ENCODE measurements around the gene TARBP1. TPM values are rescaled to one million over a fixed set of nuclear protein-coding genes. Genes with fewer than 3 reads are reported as not detected.

TARBP1 gene
- total and polyA plus RNA-seq, 3 experiments from 2014 or later, result 15.0 to 36.4 (median 34.8) TPM

DNA sequence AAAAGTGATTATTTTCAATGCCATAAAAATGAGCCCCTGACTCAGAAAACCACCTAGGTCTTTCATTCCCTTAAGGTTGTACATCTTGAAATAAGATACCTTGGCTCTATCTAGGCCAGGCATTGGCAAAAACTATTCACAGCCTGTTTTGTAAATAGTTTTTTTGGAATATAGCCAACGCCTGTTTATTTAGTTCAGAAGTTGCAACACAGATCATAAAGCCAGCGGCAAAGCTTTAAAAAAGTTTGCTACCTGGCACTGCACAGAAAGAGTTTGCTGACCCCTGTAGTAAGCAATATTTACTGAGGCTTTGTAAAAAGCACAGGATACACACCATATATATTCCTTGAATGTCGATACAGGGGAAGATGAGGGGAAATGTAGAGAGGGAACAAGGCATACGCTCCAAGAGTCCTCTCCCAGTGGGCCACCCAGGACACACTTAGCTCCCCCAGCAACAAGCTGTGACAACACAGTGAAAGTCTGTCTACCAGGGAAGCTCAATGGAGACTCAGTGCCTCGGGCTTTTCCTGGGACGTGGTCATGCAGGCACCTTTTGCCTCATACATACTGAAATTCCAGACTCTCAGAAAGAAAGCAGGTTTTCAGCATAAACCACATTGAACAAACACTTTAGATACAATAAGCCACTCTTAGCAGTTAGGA is 20.5 kb downstream of the TARBP1 start:
- no peaks in the 10 kb centered on the region for H3K4me1 Mint-ChIP-seq
- no peak for DNase-seq
- Histone ChIP-seq H3K4me1 (ENCODE audit: insufficient read depth, low read length) (no peaks in the 10 kb centered on the region), H3K4me3 (ENCODE audit: low read length) (no peak overlapping the region), H3K36me3 (ENCODE audit: insufficient read depth, low read length) (no peaks in the 10 kb centered on the region), H3K27ac (ENCODE audit: low read depth, low read length) (no peak overlapping the region), H3K27me3 (ENCODE audit: insufficient read depth, low read length, poor library complexity, severe bottlenecking) (no peaks in the 10 kb centered on the region), H3K9me3 (ENCODE audit: low read length) (no peaks in the 10 kb centered on the region)
- ChIA-PET POLR2A (no interaction called here), CTCF (no interaction called here)
- H3K27ac Mint-ChIP-seq, result peak overlapping the region in 1 of 8 donors; percentile 61
- H3K4me3 Mint-ChIP-seq, result no peak overlapping the region
- no peaks in the 10 kb centered on the region for H3K9me3 Mint-ChIP-seq
- H3K27me3 Mint-ChIP-seq, result no peaks in the 10 kb centered on the region
- H3K36me3 Mint-ChIP-seq, result peaks cover 13 to 65% (median 20%) of the 10 kb centered on the region in 3 donors

DNA sequence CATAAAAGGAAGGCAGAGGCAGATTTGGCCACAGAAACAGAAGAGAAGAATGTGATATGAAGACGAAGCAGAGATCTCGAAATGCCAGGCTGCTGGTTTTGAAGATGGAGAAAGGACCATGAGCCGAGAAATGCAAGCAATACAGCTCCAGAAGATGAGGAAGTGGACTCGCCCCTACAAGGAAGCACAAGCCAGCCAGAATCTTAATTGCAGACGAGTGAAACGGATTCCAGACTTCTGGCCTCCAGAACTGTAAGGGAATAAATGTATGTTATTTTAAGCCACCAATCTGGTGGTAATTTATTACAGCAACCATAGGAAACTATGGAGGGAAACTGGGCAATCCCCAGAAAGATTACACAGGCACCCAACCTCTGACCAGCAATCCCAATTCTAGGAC is 24.1 kb downstream of the TARBP1 start:
- POLR2A ChIA-PET, result no interaction called here
- no peak overlapping the region for H3K4me3 Mint-ChIP-seq
- CTCF ChIA-PET, result no interaction called here

DNA sequence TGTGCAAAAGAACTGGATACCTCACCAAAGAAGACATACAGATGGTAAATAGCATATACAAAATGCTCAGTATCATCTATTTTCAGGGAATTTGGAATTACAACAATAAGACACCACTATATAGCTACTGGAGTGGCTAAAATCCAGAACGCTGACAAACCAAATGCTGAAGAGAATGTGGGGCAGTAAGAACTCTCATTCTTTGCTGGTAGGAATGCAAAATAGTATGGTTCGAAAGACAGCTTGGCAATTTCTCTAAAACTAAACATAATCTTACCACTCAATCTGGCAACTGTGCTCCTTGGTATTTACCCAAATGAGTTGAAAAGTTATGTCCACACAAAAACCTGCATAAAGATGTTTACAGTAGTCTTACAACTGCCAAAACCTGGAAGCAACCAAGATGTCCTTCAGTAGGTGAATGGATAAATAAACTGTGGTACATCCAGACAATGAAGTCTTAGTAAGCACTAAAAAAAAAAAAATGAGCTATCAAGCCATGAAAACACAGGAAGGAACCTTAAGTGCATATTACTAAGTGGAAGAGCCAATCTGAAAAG is 26.5 kb downstream of the TARBP1 start:
- Mint-ChIP-seq H3K27me3 (no peaks in the 10 kb centered on the region), H3K9me3 (no peaks in the 10 kb centered on the region), H3K4me1 (peaks cover 0 to 3% (median 1%) of the 10 kb centered on the region in 3 donors), H3K36me3 (peaks cover 4 to 67% (median 29%) of the 10 kb centered on the region in 3 donors), H3K27ac (no peak overlapping the region), H3K4me3 (no peak overlapping the region)
- Histone ChIP-seq H3K4me1 (ENCODE audit: insufficient read depth, low read length) (no peaks in the 10 kb centered on the region), H3K9me3 (ENCODE audit: low read length) (no peaks in the 10 kb centered on the region), H3K27ac (ENCODE audit: low read depth, low read length) (no peak overlapping the region), H3K36me3 (ENCODE audit: insufficient read depth, low read length) (no peaks in the 10 kb centered on the region), H3K4me3 (ENCODE audit: low read length) (no peak overlapping the region), H3K27me3 (ENCODE audit: insufficient read depth, low read length, poor library complexity, severe bottlenecking) (no peaks in the 10 kb centered on the region)
- POLR2A ChIA-PET, result no interaction called here
- CTCF ChIA-PET, result no interaction called here
- no peak for DNase-seq

More for the DNA sequence above, 24.1 kb downstream of the TARBP1 start:
- H3K27ac ChIP-seq (ENCODE audit: low read depth, low read length), result no peak overlapping the region
- no peak for DNase-seq
- H3K27me3 Mint-ChIP-seq, result no peaks in the 10 kb centered on the region
- no peaks in the 10 kb centered on the region for H3K4me1 ChIP-seq (ENCODE audit: insufficient read depth, low read length)
- H3K27ac Mint-ChIP-seq, result peak overlapping the region in 2 of 8 donors; percentile 9 to 74
- H3K4me3 ChIP-seq (ENCODE audit: low read length), result no peak overlapping the region
- peaks cover 4 to 58% (median 18%) of the 10 kb centered on the region in 3 donors for H3K36me3 Mint-ChIP-seq
- H3K9me3 Mint-ChIP-seq, result no peaks in the 10 kb centered on the region
- H3K27me3 ChIP-seq (ENCODE audit: insufficient read depth, low read length, poor library complexity, severe bottlenecking), result no peaks in the 10 kb centered on the region
- H3K4me1 Mint-ChIP-seq, result peaks cover 0 to 3% (median 0%) of the 10 kb centered on the region in 3 donors
- no peaks in the 10 kb centered on the region for H3K9me3 ChIP-seq (ENCODE audit: low read length)
- no peaks in the 10 kb centered on the region for H3K36me3 ChIP-seq (ENCODE audit: insufficient read depth, low read length)

DNA sequence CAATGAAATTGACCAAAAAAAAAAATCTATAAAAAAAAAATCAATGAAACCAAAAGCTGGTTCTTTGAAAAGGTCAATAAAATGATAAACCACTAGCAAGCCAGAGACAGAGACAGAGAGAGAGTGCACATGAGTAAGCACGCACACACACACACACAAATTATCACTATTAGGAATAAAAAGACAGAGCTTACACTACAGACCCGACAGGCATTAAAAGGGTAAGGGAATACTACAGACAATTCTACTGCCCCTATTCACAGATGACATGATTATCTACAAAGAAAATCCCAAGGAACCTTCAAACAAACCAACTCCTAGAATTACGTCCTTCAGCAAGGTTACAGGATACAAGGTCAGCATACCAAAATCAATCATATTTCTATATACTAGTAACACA is 38.6 kb downstream of the TARBP1 start:
- Mint-ChIP-seq H3K9me3 (peaks cover 0 to 13% (median 6%) of the 10 kb centered on the region in 5 donors), H3K27me3 (no peaks in the 10 kb centered on the region), H3K4me3 (no peak overlapping the region), H3K4me1 (peaks cover 6 to 10% (median 7%) of the 10 kb centered on the region in 3 donors), H3K27ac (no peak overlapping the region), H3K36me3 (peaks cover 47 to 85% (median 48%) of the 10 kb centered on the region in 3 donors)
- DNase-seq, result no peak
- Histone ChIP-seq H3K4me1 (ENCODE audit: insufficient read depth, low read length) (no peaks in the 10 kb centered on the region), H3K9me3 (ENCODE audit: low read length) (no peaks in the 10 kb centered on the region), H3K27me3 (ENCODE audit: insufficient read depth, low read length, poor library complexity, severe bottlenecking) (no peaks in the 10 kb centered on the region), H3K4me3 (ENCODE audit: low read length) (no peak overlapping the region), H3K36me3 (ENCODE audit: insufficient read depth, low read length) (peaks cover 6% of the 10 kb centered on the region), H3K27ac (ENCODE audit: low read depth, low read length) (no peak overlapping the region)
- CTCF ChIA-PET, result no interaction called here
- POLR2A ChIA-PET, result interaction anchor here (0.7 kb wide), 1 partner anchor 75 kb away, joined by 3 read pairs; no protein-coding TSS in a partner anchor

DNA sequence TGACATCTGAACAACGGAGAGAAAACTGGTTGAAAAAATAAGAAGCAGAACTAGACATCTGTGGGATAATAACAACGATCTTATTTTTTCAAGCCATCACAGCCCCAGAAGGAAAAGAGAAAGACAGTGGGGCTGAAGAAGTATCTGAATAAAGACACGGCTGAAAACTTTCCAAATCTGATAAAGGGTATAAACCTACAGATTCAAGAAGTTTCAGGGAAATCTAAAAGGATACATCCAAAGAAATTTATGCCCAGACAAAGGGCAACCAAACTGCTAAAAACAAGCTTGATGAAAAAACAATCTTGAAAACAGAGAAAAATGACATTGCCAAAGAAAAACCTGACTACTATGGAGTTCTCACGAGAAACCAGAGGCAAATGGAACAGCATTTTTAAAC is 40.4 kb downstream of the TARBP1 start:
- Mint-ChIP-seq H3K27ac (no peak overlapping the region), H3K9me3 (peaks cover 0 to 13% (median 6%) of the 10 kb centered on the region in 5 donors), H3K4me1 (peaks cover 6 to 10% (median 7%) of the 10 kb centered on the region in 3 donors), H3K4me3 (no peak overlapping the region), H3K27me3 (no peaks in the 10 kb centered on the region), H3K36me3 (peaks cover 46 to 83% (median 47%) of the 10 kb centered on the region in 3 donors)
- peaks cover 3% of the 10 kb centered on the region for H3K36me3 ChIP-seq (ENCODE audit: insufficient read depth, low read length)
- H3K27me3 ChIP-seq (ENCODE audit: insufficient read depth, low read length, poor library complexity, severe bottlenecking), result no peaks in the 10 kb centered on the region
- no peak for DNase-seq
- H3K9me3 ChIP-seq (ENCODE audit: low read length), result no peaks in the 10 kb centered on the region
- H3K4me1 ChIP-seq (ENCODE audit: insufficient read depth, low read length), result no peaks in the 10 kb centered on the region
- ChIA-PET CTCF (interaction anchor here (0.8 kb wide), 1 partner anchor 39 kb away, joined by 3 read pairs; no protein-coding TSS in a partner anchor), POLR2A (no interaction called here)
- no peak overlapping the region for H3K4me3 ChIP-seq (ENCODE audit: low read length)
- no peak overlapping the region for H3K27ac ChIP-seq (ENCODE audit: low read depth, low read length)

DNA sequence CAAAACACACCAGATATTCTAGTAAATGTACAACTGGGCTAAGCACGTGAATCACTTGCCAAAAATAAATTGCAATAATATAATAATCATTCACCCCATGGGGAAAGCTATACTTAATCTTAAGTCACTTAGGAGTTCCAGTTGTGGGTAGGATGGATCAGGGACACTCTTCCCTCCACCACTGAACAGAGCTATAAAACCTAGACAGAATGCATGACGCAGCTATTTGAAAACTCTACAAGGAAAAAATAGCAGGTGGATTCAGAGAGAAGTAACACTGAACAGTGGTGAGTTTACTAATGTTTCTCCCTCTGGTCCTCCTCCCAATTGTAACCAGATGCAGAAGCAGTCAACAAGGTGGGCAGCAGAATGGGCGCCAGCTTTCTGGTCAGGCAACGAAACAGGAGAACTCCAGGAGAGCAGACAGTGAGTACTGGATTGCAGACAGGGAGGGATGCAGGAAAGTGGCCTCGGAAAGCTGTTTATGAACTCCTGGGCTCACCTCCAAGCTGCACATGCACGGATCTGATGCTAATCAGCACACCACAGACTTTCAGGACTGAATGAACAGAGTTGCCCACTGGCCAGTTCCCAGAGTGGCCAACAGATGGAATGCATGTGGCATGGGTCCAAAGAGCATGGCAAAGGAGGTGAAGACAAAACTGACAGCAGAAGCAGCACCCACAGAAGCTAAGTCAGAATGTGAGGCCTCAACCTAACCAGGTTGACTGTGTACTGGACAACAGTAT is 41.4 kb downstream of the TARBP1 start:
- no peak overlapping the region for H3K4me3 Mint-ChIP-seq
- peaks cover 49 to 83% (median 50%) of the 10 kb centered on the region in 3 donors for H3K36me3 Mint-ChIP-seq
- Histone ChIP-seq H3K27ac (ENCODE audit: low read depth, low read length) (no peak overlapping the region), H3K36me3 (ENCODE audit: insufficient read depth, low read length) (no peaks in the 10 kb centered on the region), H3K27me3 (ENCODE audit: insufficient read depth, low read length, poor library complexity, severe bottlenecking) (no peaks in the 10 kb centered on the region), H3K4me3 (ENCODE audit: low read length) (no peak overlapping the region), H3K4me1 (ENCODE audit: insufficient read depth, low read length) (no peaks in the 10 kb centered on the region), H3K9me3 (ENCODE audit: low read length) (no peaks in the 10 kb centered on the region)
- H3K27ac Mint-ChIP-seq, result peak overlapping the region in 1 of 8 donors; percentile 8
- no peaks in the 10 kb centered on the region for H3K27me3 Mint-ChIP-seq
- H3K9me3 Mint-ChIP-seq, result peaks cover 0 to 13% (median 6%) of the 10 kb centered on the region in 5 donors
- CTCF ChIA-PET, result interaction anchor here (0.8 kb wide), 1 partner anchor 40 kb away, joined by 3 read pairs; no protein-coding TSS in a partner anchor
- no peak for DNase-seq
- POLR2A ChIA-PET, result no interaction called here
- peaks cover 6 to 10% (median 7%) of the 10 kb centered on the region in 3 donors for H3K4me1 Mint-ChIP-seq

DNA sequence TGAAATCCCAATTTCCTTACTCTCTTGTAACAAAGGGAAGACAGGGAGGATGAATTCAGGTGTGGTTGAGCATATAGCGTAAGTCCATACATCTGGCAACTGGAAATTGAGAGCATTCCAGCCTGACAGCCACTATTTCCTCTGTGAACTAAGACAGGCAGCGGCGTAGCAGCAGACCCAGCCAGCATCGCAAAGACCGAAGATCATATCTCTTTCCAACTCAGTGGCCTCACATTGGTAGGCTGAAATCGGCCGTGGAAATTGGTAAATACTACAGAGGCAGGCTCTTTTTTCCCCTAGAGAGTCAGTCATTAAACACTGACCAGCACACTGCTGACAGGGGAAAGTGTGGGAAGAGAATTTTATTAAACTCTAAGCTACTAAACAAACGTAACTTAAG is 43.4 kb downstream of the TARBP1 start:
- H3K4me3 Mint-ChIP-seq, result no peak overlapping the region
- no peak overlapping the region for H3K27ac Mint-ChIP-seq
- no peak overlapping the region for H3K27ac ChIP-seq (ENCODE audit: low read depth, low read length)
- H3K4me1 Mint-ChIP-seq, result peaks cover 2 to 10% (median 5%) of the 10 kb centered on the region in 3 donors
- ChIA-PET CTCF (no interaction called here), POLR2A (no interaction called here)
- H3K9me3 ChIP-seq (ENCODE audit: low read length), result no peaks in the 10 kb centered on the region
- peaks cover 38 to 81% (median 44%) of the 10 kb centered on the region in 3 donors for H3K36me3 Mint-ChIP-seq
- no peak overlapping the region for H3K4me3 ChIP-seq (ENCODE audit: low read length)
- H3K27me3 Mint-ChIP-seq, result no peaks in the 10 kb centered on the region
- no peaks in the 10 kb centered on the region for H3K4me1 ChIP-seq (ENCODE audit: insufficient read depth, low read length)
- no peaks in the 10 kb centered on the region for H3K27me3 ChIP-seq (ENCODE audit: insufficient read depth, low read length, poor library complexity, severe bottlenecking)
- H3K36me3 ChIP-seq (ENCODE audit: insufficient read depth, low read length), result no peaks in the 10 kb centered on the region
- H3K9me3 Mint-ChIP-seq, result peaks cover 0 to 12% (median 6%) of the 10 kb centered on the region in 5 donors
- no peak for DNase-seq

DNA sequence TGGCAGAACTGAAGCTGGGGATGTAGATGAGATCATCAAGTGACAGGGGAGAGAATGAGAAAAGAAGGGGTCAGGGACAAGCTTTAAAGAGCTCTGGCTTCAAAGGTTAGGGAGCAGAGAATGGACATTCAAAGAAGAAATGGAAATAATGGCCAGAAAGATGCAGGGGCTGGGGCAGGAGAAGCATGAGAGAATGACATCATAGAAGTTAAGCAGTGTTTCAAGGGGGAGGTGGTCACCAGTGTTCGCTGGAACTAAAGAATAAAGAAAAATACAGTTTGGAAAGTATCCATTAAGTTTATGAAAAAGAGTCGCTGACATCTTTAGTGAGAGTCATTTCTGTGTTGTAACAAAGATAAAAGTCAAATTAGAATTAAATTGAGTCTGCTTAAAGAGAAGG is 44.3 kb downstream of the TARBP1 start:
- peaks cover 3% of the 10 kb centered on the region for H3K36me3 ChIP-seq (ENCODE audit: insufficient read depth, low read length)
- no peak for DNase-seq

More for the DNA sequence above, 44.3 kb downstream of the TARBP1 start:
- H3K9me3 Mint-ChIP-seq, result peaks cover 0 to 5% (median under 1%) of the 10 kb centered on the region in 5 donors
- no peaks in the 10 kb centered on the region for H3K27me3 Mint-ChIP-seq
- H3K4me1 ChIP-seq (ENCODE audit: insufficient read depth, low read length), result no peaks in the 10 kb centered on the region
- no peaks in the 10 kb centered on the region for H3K9me3 ChIP-seq (ENCODE audit: low read length)
- H3K27ac Mint-ChIP-seq, result no peak overlapping the region
- no peak overlapping the region for H3K27ac ChIP-seq (ENCODE audit: low read depth, low read length)
- H3K27me3 ChIP-seq (ENCODE audit: insufficient read depth, low read length, poor library complexity, severe bottlenecking), result no peaks in the 10 kb centered on the region
- H3K4me1 Mint-ChIP-seq, result peaks cover 2 to 10% (median 5%) of the 10 kb centered on the region in 3 donors
- no peak overlapping the region for H3K4me3 Mint-ChIP-seq
- ChIA-PET POLR2A (no interaction called here), CTCF (no interaction called here)
- peaks cover 29 to 81% (median 40%) of the 10 kb centered on the region in 3 donors for H3K36me3 Mint-ChIP-seq
- no peak overlapping the region for H3K4me3 ChIP-seq (ENCODE audit: low read length)
